HepG2 (cell line): ENCODE results near the gene NUP133. TPM values are rescaled to one million over a fixed set of nuclear protein-coding genes. Genes with fewer than 3 reads are reported as not detected.

Experiments used
- ATAC-seq: fragments of 200-7000 bp; cut with Tn5 transposase; 3 replicates; pipeline ENCODE4 v1.9.1; 2020; ENCODE audit warnings: mild to moderate bottlenecking, moderate library complexity
- BruUV-seq: library from RNA; stranded (reverse); fragments of 400-500 nt; replicated peaks from 2 replicates; lab custom pipeline; 2021; lab: Mats Ljungman, UMichigan
- CTCF ChIA-PET: fragments of 300-600 bp; formaldehyde crosslinking; extraction: SDS; loops from one replicate; lab custom pipeline; 2021; ENCODE audit warnings: low total read pairs, inconsistent platforms, low intra/inter-chr PET ratio; lab: Yijun Ruan, JAX
- POLR2A ChIA-PET: fragments of 350-600 bp; sonication (Branson Sonifier 250); formaldehyde crosslinking; loops from one replicate; lab custom pipeline; 2020; ENCODE audit warnings: antibody characterized with exemption, inconsistent platforms; lab: Yijun Ruan, JAX
- DNase-seq: peaks from one replicate; pipeline ENCODE4 v3.0.0-alpha.2; 2015; ENCODE audit warnings: low spot score
- FAIRE-seq: peaks from 3 replicates; lab custom pipeline; 2011; peaks lifted over from hg19 to GRCh38; lab: Jason Lieb, UNC
- H2AFZ ChIP-seq: one replicate; pipeline ENCODE4 v1.6.1; 2011; ENCODE audit warnings: low read length, inconsistent platforms
- H3K27ac ChIP-seq: fragments of 300-600 bp; 3 replicates; pipeline ENCODE4 v1.8.0; 2011; ENCODE audit warnings: mixed run types, mild to moderate bottlenecking, mixed read lengths, low read length, inconsistent platforms; ENCODE audit not compliant: insufficient read depth; ENCODE audit errors: extremely low read length
- H3K27me3 ChIP-seq, 2 experiments: fragments of 200-600 bp in 1 of 2; 2 replicates in 1 of 2; 3 replicates in 1 of 2; pipeline versions ENCODE4 v1.6.0 to v1.8.0; 2011; ENCODE audit warnings: low read length in 2 of 2, mild to moderate bottlenecking in 2 of 2, moderate library complexity in 2 of 2, inconsistent platforms in 1 of 2; ENCODE audit not compliant: insufficient read depth in 2 of 2, control insufficient read depth in 1 of 2
- H3K36me3 ChIP-seq, 2 experiments: fragments of 200-600 bp in 1 of 2; replicated peaks in 1 of 2; 2 replicates in 1 of 2; 3 replicates in 1 of 2; pipeline versions ENCODE4 v1.5.1 to v1.8.0; 2011; ENCODE audit warnings: low read length in 2 of 2, inconsistent platforms in 1 of 2; ENCODE audit not compliant: insufficient read depth in 2 of 2, control insufficient read depth in 1 of 2
- H3K4me1 ChIP-seq: 2 replicates; pipeline ENCODE4 v1.5.1; 2012; ENCODE audit warnings: low read length, inconsistent platforms; ENCODE audit not compliant: insufficient read depth
- H3K4me2 ChIP-seq: 2 replicates; pipeline ENCODE4 v1.6.0; 2011; ENCODE audit warnings: low read depth, low read length, inconsistent platforms
- H3K4me3 ChIP-seq, 3 experiments: fragments of 200-600 bp in 1 of 3; sonication (generic), shearing (Covaris generic) in 1 of 3; replicated peaks in 1 of 3; 2 replicates each; pipeline ENCODE4 v1.5.1; 2011 to 2016; ENCODE audit warnings: low read length in 3 of 3, inconsistent platforms in 2 of 3, low read depth in 2 of 3, mild to moderate bottlenecking in 2 of 3, control low read depth in 1 of 3, mixed read lengths in 1 of 3; ENCODE audit not compliant: insufficient read depth in 1 of 3
- H3K79me2 ChIP-seq: one replicate; pipeline ENCODE4 v1.6.1; 2011; ENCODE audit warnings: low read length, inconsistent platforms; ENCODE audit not compliant: insufficient read depth
- H3K9ac ChIP-seq: 2 replicates; pipeline ENCODE4 v1.6.0; 2011; ENCODE audit warnings: mild to moderate bottlenecking, low read depth, low read length, inconsistent platforms; ENCODE audit not compliant: insufficient read depth
- H3K9me3 ChIP-seq: 2 replicates; pipeline ENCODE4 v1.5.1; 2012; ENCODE audit warnings: mild to moderate bottlenecking, low read length
- H4K20me1 ChIP-seq: 2 replicates; pipeline ENCODE4 v1.6.0; 2011; ENCODE audit warnings: inconsistent platforms, mild to moderate bottlenecking, low read length, moderate library complexity; ENCODE audit not compliant: insufficient read depth
- ADNP ChIP-seq: sonication (generic); formaldehyde crosslinking; IDR thresholded peaks from 2 replicates; pipeline ENCODE4 v1.4.0; 2020; ENCODE audit warnings: missing genetic modification reagents
- CEBPG ChIP-seq: IDR thresholded peaks from 2 replicates; pipeline ENCODE4 v1.6.1; 2016
- CREM ChIP-seq, 2 experiments: sonication (generic) in 1 of 2; formaldehyde crosslinking in 1 of 2; IDR thresholded peaks; 2 replicates each; pipeline versions ENCODE4 v1.4.0 to v1.6.1; 2016 to 2020; ENCODE audit warnings: antibody characterized with exemption in 1 of 2, mild to moderate bottlenecking in 1 of 2, missing genetic modification reagents in 1 of 2
- HMG20A ChIP-seq: IDR thresholded peaks from 2 replicates; pipeline ENCODE4 v1.6.1; 2016; ENCODE audit warnings: borderline replicate concordance
- HOMEZ ChIP-seq: IDR thresholded peaks from 2 replicates; pipeline ENCODE4 v1.6.1; 2016; ENCODE audit warnings: low read depth
- HOXA7 ChIP-seq: sonication (generic); formaldehyde crosslinking; IDR thresholded peaks from 2 replicates; pipeline ENCODE4 v1.8.1; 2022; ENCODE audit warnings: mild to moderate bottlenecking, missing genetic modification reagents, moderate library complexity
- POLR2AphosphoS2 ChIP-seq: IDR thresholded peaks from 2 replicates; pipeline ENCODE4 v1.6.1; 2011; ENCODE audit warnings: low read depth, low read length, improper control_type of control experiment
- RFX3 ChIP-seq: IDR thresholded peaks from 2 replicates; pipeline ENCODE4 v1.6.1; 2016; ENCODE audit warnings: missing biosample characterization, missing genetic modification reagents
- THAP11 ChIP-seq: IDR thresholded peaks from 2 replicates; pipeline ENCODE4 v1.6.1; 2016; ENCODE audit warnings: missing biosample characterization, missing genetic modification reagents
- TIGD3 ChIP-seq: sonication (generic); formaldehyde crosslinking; IDR thresholded peaks from 2 replicates; pipeline ENCODE4 v1.5.1; 2020; ENCODE audit warnings: mild to moderate bottlenecking, missing genetic modification reagents, borderline replicate concordance
- USF2 ChIP-seq, 2 experiments: sonication (generic) in 1 of 2; formaldehyde crosslinking in 1 of 2; IDR thresholded peaks; 2 replicates each; pipeline versions ENCODE4 v1.5.1 to v1.6.1; 2011 to 2020; ENCODE audit warnings: borderline replicate concordance in 1 of 2, low read depth in 1 of 2, low read length in 1 of 2, mild to moderate bottlenecking in 1 of 2, missing genetic modification reagents in 1 of 2, moderate library complexity in 1 of 2
- ZNF224 ChIP-seq: sonication (generic); formaldehyde crosslinking; IDR thresholded peaks from 2 replicates; pipeline ENCODE4 v1.5.0; 2020; ENCODE audit warnings: mild to moderate bottlenecking, missing genetic modification reagents
- ZNF512B ChIP-seq: sonication (generic); formaldehyde crosslinking; IDR thresholded peaks from 2 replicates; pipeline ENCODE4 v1.5.1; 2020; ENCODE audit warnings: missing genetic modification reagents, mild to moderate bottlenecking, borderline replicate concordance
- ZNF660 ChIP-seq: sonication (generic); formaldehyde crosslinking; IDR thresholded peaks from 2 replicates; pipeline ENCODE4 v1.5.1; 2020; ENCODE audit warnings: mild to moderate bottlenecking, low read depth, missing genetic modification reagents, borderline replicate concordance
- in situ Hi-C: cut with HindIII; loops from 2 replicates; pipeline ENCODE4 v1.10.0; 2017; ENCODE audit warnings: low pct_unique_long_range_greater_than_20kb; ENCODE audit not compliant: extremely low pct_ligation_motif_present
- intact Hi-C: fragments of 100-400 bp; cut with micrococcal nuclease; formaldehyde crosslinking; loops from one replicate; pipeline ENCODE4 v1.10.0; 2022; ENCODE audit not compliant: unreplicated experiment
- polyA plus RNA-seq, 8 experiments: library from polyadenylated mRNA; depleted of rRNA in 3 of 8; stranded (reverse) in 7 of 8; unstranded in 1 of 8; fragments of >200 nt; fragmentation: Illumina TruSeq in 4 of 8; extraction: Trizol in 4 of 8; gene quantifications; 2 replicates each; pipeline versions ENCODE4 v1.2.1 to v1.2.3, GENCODE V29; 2011 to 2016; ENCODE audit warnings: low read depth in 4 of 8, missing spikeins in 1 of 8, mixed read lengths in 1 of 8; ENCODE audit not compliant: insufficient read depth in 1 of 8
- total RNA-seq, 5 experiments: library from RNA; depleted of rRNA; stranded (reverse); fragments of >200 nt; fragmentation: Illumina TruSeq; extraction: Trizol; gene quantifications; 2 replicates each; pipeline ENCODE4 v1.2.3, GENCODE V29; 2016; ENCODE audit warnings: low read depth in 1 of 5

Gene NUP133
- total and polyA plus RNA-seq, 2 of the 13 experiments (the other 11 are each of a cell fraction or from before 2014, with no cell fraction given), result 17.7 to 45.6 TPM

- TF ChIP-seq TIGD3 (CRISPR knock-in tag) (no peak), ZNF224 (CRISPR knock-in tag) (no peak)
Measured at GRCh38 chr1:229536982-229537381, 28.8 kb upstream of the NUP133 start (continued).

GRCh38 chr1:229535230-229535629 lies 27.1 kb upstream of the NUP133 start:
- FAIRE-seq (no peak), DNase-seq (no peak), ATAC-seq (no peak)
- Histone ChIP-seq H3K27ac (no peak overlapping the region), H4K20me1 (no peaks in the 10 kb centered on the region), H3K4me2 (no peak overlapping the region), H2AFZ (no peak overlapping the region), H3K27me3 (no peaks in the 10 kb centered on the region), H3K79me2 (no peaks in the 10 kb centered on the region), H3K4me1 (no peaks in the 10 kb centered on the region), H3K9me3 (no peaks in the 10 kb centered on the region), H3K4me3 (no peak overlapping the region), H3K36me3 (peaks cover 8 to 52% of the 10 kb centered on the region in 2 experiments), H3K9ac (no peak overlapping the region)
- TF ChIP-seq HOMEZ (CRISPR knock-in tag) (no peak), ZNF512B (CRISPR knock-in tag) (no peak), ADNP (CRISPR knock-in tag) (no peak), CEBPG (CRISPR knock-in tag) (no peak), ZNF660 (CRISPR knock-in tag) (no peak), CREM (IDR thresholded peaks at IDR 0.05) (no peak), CREM (CRISPR knock-in tag; IDR thresholded peaks at IDR 0.05) (no peak), HMG20A (CRISPR knock-in tag) (no peak), HOXA7 (no peak), POLR2AphosphoS2 (no peak), USF2 (IDR thresholded peaks at IDR 0.05; ENCODE audit: low read depth, low read length) (no peak), USF2 (CRISPR knock-in tag; IDR thresholded peaks at IDR 0.05; ENCODE audit: borderline replicate concordance) (no peak), THAP11 (no peak), RFX3 (CRISPR knock-in tag) (no peak)
- ChIA-PET POLR2A (no interaction called here), CTCF (no interaction called here)
- no TSS peak for BruUV-seq
- in situ Hi-C loops (no loop called here), intact Hi-C loops (no loop called here)
